Measurements from ENCODE around the gene PLAAT4. TPM values are rescaled to one million over a fixed set of nuclear protein-coding genes. Genes with fewer than 3 reads are reported as not detected.
"Not testable (repeated sequence)": the region's sequence is repeated elsewhere in the genome, so short reads cannot be mapped to it uniquely, and the experiment has no call there.

PLAAT4 gene
- total RNA-seq, 1 donor from 2014 or later: 14.1 TPM

GRCh38 chr11:63573881-63574855, 37.6 kb downstream of the PLAAT4 start:
- TF ChIP-seq, protein P1, sequence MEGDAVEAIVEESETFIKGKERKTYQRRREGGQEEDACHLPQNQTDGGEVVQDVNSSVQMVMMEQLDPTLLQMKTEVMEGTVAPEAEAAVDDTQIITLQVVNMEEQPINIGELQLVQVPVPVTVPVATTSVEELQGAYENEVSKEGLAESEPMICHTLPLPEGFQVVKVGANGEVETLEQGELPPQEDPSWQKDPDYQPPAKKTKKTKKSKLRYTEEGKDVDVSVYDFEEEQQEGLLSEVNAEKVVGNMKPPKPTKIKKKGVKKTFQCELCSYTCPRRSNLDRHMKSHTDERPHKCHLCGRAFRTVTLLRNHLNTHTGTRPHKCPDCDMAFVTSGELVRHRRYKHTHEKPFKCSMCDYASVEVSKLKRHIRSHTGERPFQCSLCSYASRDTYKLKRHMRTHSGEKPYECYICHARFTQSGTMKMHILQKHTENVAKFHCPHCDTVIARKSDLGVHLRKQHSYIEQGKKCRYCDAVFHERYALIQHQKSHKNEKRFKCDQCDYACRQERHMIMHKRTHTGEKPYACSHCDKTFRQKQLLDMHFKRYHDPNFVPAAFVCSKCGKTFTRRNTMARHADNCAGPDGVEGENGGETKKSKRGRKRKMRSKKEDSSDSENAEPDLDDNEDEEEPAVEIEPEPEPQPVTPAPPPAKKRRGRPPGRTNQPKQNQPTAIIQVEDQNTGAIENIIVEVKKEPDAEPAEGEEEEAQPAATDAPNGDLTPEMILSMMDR (IDR thresholded peaks at IDR 0.05; ENCODE audit: insufficient read depth, low read length, poor library complexity, severe bottlenecking): no peak
- H3K27me3 ChIP-seq (ENCODE audit: control insufficient read depth, insufficient read depth, low read length): no peaks in the 10 kb centered on the region
- H3K36me3 ChIP-seq (ENCODE audit: control insufficient read depth, insufficient read depth, low read length): no peaks in the 10 kb centered on the region
- H3K4me3 ChIP-seq (ENCODE audit: low read depth, low read length): no peak overlapping the region
- DNase-seq (ENCODE audit: low read depth): no peak

GRCh38 chr11:63574856-63575602, 38.4 kb downstream of the PLAAT4 start:
- no peak overlapping the region for H3K4me3 ChIP-seq (ENCODE audit: low read depth, low read length)

DNA sequence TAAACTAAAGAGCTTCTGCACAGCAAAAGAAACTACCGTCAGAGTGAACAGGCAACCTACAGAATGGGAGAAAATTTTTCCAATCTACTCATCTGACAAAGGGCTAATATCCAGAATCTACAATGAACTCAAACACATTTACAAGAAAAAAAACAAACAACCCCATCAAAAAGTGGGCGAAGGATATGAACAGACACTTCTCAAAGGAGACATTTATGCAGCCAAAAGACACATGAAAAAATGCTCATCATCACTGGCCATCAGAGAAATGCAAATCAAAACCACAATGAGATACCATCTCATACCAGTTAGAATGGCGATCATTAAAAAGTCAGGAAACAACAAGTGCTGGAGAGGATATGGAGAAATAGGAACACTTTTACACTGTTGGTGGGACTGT, 42.3 kb downstream of the PLAAT4 start:
- not testable (repeated sequence) for H3K36me3 ChIP-seq (ENCODE audit: control insufficient read depth, insufficient read depth, low read length); H3K27me3 ChIP-seq (ENCODE audit: control insufficient read depth, insufficient read depth, low read length); DNase-seq (ENCODE audit: low read depth); H3K4me3 ChIP-seq (ENCODE audit: low read depth, low read length)

More at GRCh38 chr11:63574856-63575602, 38.4 kb downstream of the PLAAT4 start:
- no peak for DNase-seq (ENCODE audit: low read depth)
- no peaks in the 10 kb centered on the region for H3K27me3 ChIP-seq (ENCODE audit: control insufficient read depth, insufficient read depth, low read length)
- TF ChIP-seq, protein P1 (IDR thresholded peaks at IDR 0.05; ENCODE audit: insufficient read depth, low read length, poor library complexity, severe bottlenecking): no peak
- H3K36me3 ChIP-seq (ENCODE audit: control insufficient read depth, insufficient read depth, low read length): no peaks in the 10 kb centered on the region

DNA sequence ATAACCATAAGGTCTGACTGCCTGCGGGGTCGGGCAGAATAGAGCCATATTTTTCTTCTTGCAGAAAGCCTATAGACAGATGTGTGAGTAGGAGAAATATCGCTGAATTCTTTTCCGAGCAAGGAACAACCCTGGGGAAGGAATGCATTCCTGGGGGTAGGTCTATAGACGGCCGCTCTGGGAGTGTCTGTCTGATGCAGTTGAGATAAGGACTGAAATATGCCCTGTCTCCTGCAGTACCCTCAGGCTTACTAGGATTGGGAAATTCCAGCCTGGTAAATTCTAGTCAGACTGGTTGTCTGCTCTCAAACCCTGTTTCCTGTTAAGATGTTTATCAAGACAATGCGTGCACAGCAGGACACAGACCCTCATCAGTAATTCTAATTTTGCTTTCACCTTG, 44.6 kb downstream of the PLAAT4 start:
- H3K4me3 ChIP-seq (ENCODE audit: low read depth, low read length); H3K27me3 ChIP-seq (ENCODE audit: control insufficient read depth, insufficient read depth, low read length); H3K36me3 ChIP-seq (ENCODE audit: control insufficient read depth, insufficient read depth, low read length); DNase-seq (ENCODE audit: low read depth): not testable (repeated sequence)

GRCh38 chr11:63583357-63583677, 46.7 kb downstream of the PLAAT4 start:
- H3K27me3 ChIP-seq (ENCODE audit: control insufficient read depth, insufficient read depth, low read length): no peaks in the 10 kb centered on the region
- TF ChIP-seq, protein P1 (IDR thresholded peaks at IDR 0.05; ENCODE audit: insufficient read depth, low read length, poor library complexity, severe bottlenecking): no peak
- H3K4me3 ChIP-seq (ENCODE audit: low read depth, low read length): no peak overlapping the region
- peaks cover 2% of the 10 kb centered on the region for H3K36me3 ChIP-seq (ENCODE audit: control insufficient read depth, insufficient read depth, low read length)
- no peak for DNase-seq (ENCODE audit: low read depth)

DNA sequence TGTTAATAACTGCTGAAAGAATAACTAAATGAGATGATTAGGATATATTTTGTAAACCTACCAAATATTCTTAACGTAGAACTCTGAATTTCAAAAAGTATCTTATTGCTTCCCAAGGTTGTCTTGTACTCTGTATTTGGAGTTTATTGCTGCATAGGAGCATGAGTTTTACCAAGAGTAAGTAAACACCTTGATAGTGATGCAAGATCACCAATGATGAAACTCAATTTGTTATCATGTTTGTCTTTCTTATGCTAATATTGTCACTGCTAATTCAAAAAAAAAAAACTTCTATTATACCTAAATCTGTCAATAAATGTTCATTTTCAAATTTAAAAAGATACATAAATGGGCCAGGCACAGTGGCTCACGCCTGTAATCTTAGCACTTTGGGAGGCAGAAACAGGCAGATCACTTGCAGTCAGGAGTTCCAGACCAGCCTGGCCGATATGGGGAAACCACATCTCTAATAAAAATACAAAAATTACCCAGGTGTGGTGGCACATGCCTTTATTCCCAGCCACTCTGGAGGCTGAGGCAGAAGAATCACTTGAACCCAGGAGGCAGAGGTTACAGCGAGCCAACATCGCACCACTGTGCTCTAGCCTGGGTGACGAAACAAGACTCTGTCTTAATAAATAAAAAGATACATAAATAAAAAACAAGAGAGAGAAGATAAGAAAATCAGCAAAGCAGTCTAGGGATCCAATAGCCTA, 50.0 kb downstream of the PLAAT4 start:
- no peak for DNase-seq (ENCODE audit: low read depth)
- Histone ChIP-seq H3K27me3 (ENCODE audit: control insufficient read depth, insufficient read depth, low read length) (no peaks in the 10 kb centered on the region), H3K36me3 (ENCODE audit: control insufficient read depth, insufficient read depth, low read length) (peaks cover 2% of the 10 kb centered on the region), H3K4me3 (ENCODE audit: low read depth, low read length) (no peak overlapping the region)
- TF ChIP-seq, protein P1 (IDR thresholded peaks at IDR 0.05; ENCODE audit: insufficient read depth, low read length, poor library complexity, severe bottlenecking): no peak
